NCI-H345 (cell line): ENCODE data around the gene ZNF432.
"Not testable (repeated sequence)": the region's sequence is repeated elsewhere in the genome, so short reads cannot be mapped to it uniquely, and the experiment has no call there.

Experiments used
- DNase-seq: peaks from one replicate; lab custom pipeline; 2025; lab: John Stamatoyannopoulos, UW

Gene ZNF432

DNA sequence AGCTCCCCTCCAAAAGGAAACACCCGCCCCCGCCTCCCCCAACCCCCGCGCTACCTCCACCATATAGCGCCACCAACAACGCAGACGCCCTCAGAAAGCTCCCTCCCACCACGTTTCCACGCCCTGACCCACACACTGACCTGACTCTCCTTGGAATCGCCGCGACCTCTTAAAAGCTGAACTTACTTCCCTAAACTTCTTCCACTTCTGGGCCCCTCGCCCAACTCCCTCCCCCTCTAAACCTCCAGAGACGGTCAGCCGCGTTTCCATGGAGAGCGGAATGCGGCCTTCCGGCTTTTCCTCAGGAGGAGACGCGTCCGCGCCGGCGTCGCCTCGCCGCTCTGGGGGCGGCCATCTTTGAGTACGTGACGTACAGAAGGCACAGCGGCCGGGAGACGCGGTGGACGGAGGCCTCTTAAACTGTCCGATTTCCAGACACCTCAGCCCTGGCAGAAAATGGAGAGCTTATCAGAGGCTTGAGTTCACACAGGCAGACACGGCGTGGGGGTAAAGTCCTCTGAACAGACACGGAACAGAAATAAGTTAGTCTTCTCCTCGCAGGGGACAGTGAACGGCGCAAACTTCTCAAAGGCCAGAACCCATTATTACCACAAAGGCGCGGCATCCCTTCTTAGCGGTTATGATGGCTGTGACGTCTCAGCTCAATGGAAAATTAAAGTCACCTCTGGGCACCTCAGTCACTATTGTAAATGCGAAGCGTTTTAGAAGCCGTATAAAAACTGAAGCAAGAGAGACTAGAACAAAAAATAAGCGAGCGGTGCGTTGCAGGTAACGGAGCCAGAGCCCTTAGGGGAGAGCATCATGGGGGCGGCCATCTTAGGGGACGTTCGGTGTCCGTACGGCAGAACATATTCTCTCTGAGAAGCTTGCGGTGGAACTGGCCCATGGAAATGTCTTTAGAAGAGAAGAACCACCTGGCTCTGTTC lies at the start of gene ZNF432:
Gene ZNF432 (minus strand): TSS at position 284 of the 947 bp plus-strand sequence. CDS start 1,970 bp downstream, outside the sequence.
- DNase-seq = peak; percentile 87

DNA sequence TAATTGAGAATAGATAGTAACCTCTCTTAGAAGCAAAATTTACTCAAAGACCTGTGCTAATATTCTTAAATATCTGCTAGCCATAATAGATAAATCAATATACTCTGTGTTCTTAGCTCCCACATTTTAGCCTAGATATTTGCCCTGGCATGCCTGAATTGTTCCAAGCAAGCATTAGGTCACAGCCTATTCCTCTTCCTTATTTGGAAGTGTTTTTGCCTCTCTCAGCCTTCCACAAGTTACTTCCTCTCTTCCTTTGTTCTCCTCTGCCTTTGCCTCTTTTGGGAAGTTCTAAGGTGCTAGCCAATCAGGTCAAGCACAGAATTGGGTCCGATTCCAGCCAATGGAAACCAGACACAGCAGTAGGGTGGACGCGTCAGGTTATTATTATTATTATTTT lies 47.8 kb upstream of the ZNF432 start:
- DNase-seq = not testable (repeated sequence)

DNA sequence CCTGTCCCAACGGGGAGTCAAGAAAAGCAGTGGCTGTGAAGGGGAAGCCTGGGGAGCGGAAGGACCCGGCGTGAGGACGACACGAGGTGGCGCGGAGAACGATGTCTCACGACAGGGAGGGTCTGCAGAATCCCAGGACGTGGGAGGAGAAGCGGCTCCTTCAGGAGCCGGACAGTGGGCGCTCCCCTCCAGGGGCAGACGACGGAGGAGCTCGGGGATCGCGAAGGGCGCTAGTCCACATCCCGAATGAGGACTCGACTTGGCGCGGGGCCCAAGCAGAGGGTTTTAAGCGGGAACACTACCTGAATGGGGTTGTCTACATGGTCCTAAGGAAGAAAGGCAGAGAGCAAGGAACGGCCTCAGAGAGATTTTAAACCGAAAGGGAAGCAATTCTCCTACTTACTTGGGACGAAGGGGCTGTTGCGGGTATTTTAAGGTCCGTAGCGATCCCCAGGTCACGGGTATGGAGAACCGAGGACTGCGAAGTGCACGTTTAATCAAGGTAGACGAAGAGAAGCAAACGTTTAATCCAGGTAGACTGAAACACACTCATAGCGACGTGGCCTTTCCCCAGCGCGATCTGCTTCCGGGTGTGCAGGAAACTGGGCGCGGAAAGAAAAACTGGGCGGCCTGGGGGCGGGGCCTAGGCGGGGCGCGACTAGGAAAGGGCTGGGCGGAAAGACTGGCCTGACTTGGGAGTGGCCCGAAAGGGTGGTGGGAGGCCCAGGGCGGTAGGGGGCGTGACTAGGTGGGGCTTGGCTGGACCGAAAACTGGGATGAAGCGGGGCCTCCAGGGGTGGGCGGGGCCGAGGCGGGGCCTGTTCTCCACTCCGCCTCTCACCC lies 46.8 kb upstream of the ZNF432 start, which contains the start of gene ZNF841:
Gene ZNF841 (minus strand): TSS at position 594 of the 843 bp plus-strand sequence. CDS start 10,964 bp downstream, outside the sequence.
- peak; percentile 83 for DNase-seq

GRCh38 chr19:52094526-52095130 lies 46.0 kb upstream of the ZNF432 start:
- DNase-seq = no peak

GRCh38 chr19:52086481-52086880 lies 37.8 kb upstream of the ZNF432 start:
- DNase-seq = no peak

- DNase-seq = no peak
Measured at GRCh38 chr19:52070496-52070895, 21.9 kb upstream of the ZNF432 start.

- DNase-seq = no peak
Measured at GRCh38 chr19:52069653-52070052, 21.0 kb upstream of the ZNF432 start.

GRCh38 chr19:52066258-52066863 lies 17.7 kb upstream of the ZNF432 start:
- no peak for DNase-seq

GRCh38 chr19:52065399-52065798 lies 16.8 kb upstream of the ZNF432 start:
- no peak for DNase-seq

DNA sequence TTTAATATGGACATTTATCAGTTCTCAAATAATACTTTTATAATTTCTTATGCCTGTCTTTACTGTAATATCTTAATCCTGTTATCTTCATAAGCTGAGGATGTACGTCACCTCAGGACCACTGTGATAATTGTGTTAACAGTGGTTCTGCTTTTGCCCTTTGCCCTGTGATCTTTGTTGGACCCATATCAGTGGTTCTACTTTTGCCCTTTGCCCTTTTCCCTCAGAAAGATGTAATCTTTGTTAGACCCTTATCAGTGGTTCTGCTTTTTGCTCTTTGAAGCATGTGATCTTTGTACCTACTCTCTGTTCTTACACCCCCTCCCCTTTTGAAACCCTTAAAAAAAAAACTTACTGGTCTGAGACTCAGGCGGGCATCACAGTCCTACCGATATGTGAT lies 7.8 kb upstream of the ZNF432 start:
- not testable (repeated sequence) for DNase-seq

DNA sequence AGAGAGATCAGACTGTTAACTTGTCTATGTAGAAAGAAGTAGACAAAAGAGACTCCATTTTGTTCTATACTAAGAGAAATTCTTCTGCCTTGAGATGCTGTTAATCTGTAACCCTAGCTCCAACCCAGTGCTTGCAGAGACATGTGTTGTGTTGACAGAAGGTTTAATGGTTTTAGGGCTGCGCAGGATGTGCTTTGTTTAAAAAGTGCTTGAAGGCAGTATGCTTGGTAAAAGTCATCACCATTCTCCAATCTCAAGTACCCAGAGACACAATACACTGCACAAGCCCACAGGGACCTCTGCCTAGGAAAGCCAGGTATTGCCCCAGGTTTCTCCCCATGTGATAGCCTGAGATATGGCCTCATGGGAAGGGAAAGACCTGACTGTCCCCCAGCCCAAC lies 3.1 kb upstream of the ZNF432 start:
- peak; percentile 55 for DNase-seq

DNA sequence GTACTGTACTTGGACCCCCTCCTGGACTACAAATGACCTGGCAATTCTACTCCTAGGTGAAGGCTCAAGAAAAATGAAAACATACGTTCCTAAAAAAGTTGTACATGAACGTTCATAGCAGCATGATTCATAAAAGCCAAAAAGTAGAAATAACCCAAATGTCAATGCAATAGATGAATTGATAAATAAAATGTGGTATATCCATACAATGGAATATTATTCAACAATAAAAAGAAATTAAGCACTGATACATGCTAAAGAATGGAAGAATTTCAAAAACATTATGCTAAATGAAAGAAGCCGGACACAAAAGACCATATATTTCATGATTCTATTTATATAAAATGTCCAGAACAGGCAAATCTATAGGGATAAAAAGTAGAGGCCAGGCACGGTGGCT lies 9.5 kb downstream of the ZNF432 start:
- DNase-seq = no peak

DNA sequence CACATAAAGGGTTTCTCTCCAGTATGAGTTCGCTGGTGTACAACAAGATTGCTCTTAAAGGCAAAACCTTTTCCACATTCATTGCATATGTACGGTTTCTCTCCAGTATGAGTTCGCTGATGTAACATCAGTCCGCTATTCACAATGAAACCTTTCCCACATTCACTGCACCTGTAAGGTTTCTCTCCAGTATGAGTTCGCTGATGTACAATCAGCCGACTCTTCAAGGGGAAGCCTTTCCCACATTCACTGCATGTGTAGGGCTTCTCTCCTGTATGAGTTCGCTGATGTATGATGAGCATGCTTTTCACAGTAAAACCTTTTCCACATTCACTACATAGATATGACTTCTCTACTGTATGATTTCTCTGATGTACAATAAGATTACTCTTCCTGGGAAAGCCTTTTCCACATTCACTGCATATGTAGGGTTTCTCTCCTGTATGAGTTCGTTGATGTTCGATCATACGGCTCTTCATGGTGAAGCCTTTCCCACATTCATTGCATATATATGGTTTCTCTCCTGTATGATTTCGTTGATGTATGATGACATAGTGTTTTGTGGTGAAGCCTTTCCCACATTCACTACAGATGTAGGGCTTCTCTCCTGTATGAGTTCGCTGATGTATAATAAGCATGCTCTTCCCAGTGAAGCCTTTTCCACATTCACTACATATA lies 14.4 kb downstream of the ZNF432 start:
- no peak for DNase-seq

GRCh38 chr19:52028780-52029123 lies 19.9 kb downstream of the ZNF432 start:
- DNase-seq = no peak

- peak; percentile 82 for DNase-seq
Measured at GRCh38 chr19:52028027-52028779, 20.4 kb downstream of the ZNF432 start, which contains the start of gene ZNF614. ZNF614 (minus strand) TSS chr19:52028379; CDS start chr19:52025745, 2,634 bp downstream.

DNA sequence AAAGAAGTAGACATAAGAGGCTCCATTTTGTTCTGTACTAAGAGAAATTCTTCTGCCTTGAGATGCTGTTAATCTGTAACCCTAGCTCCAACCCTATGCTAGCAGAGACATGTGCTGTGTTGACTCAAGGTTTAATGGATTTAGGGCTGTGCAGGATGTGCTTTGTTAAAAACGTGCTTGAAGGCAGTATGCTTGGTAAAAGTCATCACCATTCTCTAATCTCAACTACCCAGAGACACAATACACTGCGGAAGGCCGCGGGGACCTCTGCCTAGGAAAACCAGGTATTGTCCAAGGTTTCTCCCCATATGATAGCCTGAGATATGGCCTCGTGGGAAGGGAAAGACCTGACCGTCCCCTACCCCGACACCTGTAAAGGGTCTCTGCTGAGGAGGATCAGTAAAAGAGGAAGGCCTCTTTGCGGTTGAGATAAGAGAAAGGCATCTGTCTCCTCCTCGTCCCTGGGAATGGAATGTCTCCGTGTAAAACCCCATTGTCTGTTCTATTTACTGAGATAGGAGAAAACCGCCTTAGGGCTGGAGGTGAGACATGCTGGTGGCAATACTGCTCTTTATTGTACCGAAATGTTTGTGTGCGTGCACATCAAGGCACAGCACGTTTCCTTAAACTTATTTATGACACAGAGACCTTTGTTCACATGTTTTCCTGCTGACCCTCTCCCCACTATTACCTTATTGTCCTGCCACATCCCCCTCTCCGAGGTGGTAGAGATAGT lies 22.2 kb downstream of the ZNF432 start:
- not testable (repeated sequence) for DNase-seq

DNA sequence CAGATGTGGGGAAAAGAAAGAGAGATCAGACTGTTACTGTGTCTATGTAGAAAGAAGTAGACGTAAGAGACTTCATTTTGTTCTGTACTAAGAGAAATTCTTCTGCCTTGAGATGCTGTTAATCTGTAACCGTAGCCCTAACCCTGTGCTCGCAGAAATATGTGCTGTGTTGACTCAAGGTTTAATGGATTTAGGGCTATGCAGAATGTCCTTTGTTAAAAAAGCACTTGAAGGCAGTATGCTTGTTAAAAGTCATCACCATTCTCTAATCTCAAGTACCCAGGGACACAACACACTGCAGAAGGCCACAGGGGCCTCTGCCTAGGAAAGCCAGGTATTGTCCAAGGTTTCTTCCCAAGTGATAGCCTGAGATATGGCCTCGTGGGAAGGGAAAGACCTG lies 24.2 kb downstream of the ZNF432 start:
- DNase-seq = not testable (repeated sequence)

DNA sequence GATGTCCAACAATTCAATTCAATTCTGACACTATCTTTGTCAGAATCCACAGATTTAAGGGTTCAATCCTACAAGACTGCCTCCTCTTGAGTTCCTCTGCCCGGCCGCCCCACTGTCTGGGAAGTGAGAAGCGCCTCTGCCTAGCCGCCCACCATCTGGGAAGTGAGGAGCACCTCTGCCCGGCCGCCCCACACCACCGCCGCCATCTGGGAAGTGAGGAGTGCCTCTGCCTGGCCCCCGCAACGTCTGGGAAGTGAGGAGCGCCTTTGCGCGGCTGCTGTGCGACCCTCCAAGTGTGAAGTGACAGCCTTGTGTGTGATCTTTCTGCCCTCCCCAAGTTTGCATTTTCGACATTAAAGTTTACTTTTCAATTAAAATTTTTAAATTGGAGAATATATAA lies 26.4 kb downstream of the ZNF432 start:
- no peak for DNase-seq

DNA sequence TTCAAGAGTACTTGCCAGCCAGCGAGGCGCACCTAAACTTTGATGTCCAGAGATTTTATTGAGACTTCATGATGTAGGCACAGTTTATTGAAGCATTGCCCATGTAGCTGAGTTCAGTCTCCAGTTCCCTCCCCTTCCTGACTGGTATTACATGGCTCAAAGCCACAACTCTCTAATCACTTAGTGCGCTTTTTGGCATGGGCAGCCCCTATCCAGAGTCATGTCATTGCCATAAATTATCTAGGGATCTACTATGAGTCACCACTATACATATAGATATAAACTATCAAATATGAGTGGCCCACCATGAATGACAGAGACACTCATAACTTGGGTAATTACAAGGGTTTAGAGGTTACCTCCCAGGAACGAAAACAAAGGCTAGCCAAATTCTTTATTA lies 28.1 kb downstream of the ZNF432 start:
- no peak for DNase-seq

DNA sequence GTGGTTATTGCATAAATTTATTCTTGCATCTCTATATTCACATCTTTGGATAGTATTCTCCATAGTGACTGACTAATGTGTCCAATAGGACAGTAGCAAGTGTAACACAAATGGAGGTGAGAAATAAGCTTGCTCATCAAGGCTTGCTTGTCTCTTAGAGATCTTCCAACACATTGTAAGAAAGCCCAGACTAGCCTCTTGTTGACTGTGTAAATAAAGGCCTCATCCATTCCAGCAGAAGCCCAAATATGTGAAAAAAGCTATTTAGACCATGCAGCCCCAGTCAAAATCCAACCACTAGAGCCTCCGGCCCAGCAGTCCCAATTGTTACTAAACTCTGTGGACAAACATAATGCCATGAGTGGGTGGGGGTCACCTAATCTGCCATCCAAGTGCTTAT lies 38.0 kb downstream of the ZNF432 start:
- no peak for DNase-seq
